Measurements from ENCODE around the gene USH2A. TPM values are rescaled to one million over a fixed set of nuclear protein-coding genes. Genes with fewer than 3 reads are reported as not detected.

USH2A gene
- total RNA-seq, 1 experiment from 2014 or later, result not detected

DNA sequence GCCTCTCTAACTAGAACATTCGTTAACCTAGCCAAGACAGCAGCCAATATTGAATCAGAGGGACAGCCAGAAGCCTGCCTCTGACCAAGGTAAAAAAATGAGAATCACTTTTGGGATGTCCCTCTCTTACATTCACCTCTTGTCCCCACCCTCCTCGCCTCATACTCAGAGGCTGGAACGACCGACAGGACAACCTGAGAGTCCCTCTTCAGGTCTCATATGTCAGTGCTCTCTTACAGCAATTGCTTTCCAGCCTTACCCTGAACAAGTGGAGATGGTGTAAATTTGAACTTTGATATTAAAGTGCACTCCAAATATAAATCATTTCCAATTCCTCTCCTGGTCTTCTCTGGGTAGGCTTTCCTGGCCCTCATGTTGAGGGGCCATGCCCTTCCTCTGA, 528.6 kb downstream of the USH2A start:
- CTCF ChIA-PET, result no interaction called here
- POLR2A ChIA-PET, result no interaction called here

More for the DNA sequence above, 528.6 kb downstream of the USH2A start:
- H2AFZ ChIP-seq (ENCODE audit: low read depth, low read length, poor library complexity, severe bottlenecking), result no peak overlapping the region
- no peaks in the 10 kb centered on the region for H3K36me3 ChIP-seq (ENCODE audit: control insufficient read depth in 1 of 2, insufficient read depth in 2 of 2, low read length in 2 of 2)
- no peak overlapping the region for H3K4me2 ChIP-seq (ENCODE audit: low read length)
- no peaks in the 10 kb centered on the region for H3K9me2 ChIP-seq (ENCODE audit: insufficient read depth)
- TF ChIP-seq TCF7L2 (IDR thresholded peaks at IDR 0.05; ENCODE audit: borderline replicate concordance, extremely low read depth, insufficient read depth, insufficient read length), result no peak
- no peak for TF ChIP-seq SRF (IDR thresholded peaks at IDR 0.05; ENCODE audit: low read depth)
- TF ChIP-seq JUND (IDR thresholded peaks at IDR 0.05), result no peak
- TF ChIP-seq, protein P1, sequence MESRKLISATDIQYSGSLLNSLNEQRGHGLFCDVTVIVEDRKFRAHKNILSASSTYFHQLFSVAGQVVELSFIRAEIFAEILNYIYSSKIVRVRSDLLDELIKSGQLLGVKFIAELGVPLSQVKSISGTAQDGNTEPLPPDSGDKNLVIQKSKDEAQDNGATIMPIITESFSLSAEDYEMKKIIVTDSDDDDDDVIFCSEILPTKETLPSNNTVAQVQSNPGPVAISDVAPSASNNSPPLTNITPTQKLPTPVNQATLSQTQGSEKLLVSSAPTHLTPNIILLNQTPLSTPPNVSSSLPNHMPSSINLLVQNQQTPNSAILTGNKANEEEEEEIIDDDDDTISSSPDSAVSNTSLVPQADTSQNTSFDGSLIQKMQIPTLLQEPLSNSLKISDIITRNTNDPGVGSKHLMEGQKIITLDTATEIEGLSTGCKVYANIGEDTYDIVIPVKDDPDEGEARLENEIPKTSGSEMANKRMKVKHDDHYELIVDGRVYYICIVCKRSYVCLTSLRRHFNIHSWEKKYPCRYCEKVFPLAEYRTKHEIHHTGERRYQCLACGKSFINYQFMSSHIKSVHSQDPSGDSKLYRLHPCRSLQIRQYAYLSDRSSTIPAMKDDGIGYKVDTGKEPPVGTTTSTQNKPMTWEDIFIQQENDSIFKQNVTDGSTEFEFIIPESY (IDR thresholded peaks at IDR 0.05; ENCODE audit: extremely low read depth, insufficient replicate concordance, low read length), result no peak
- no peak for TF ChIP-seq RAD21 (IDR thresholded peaks at IDR 0.05; ENCODE audit: low read depth)
- no peak for TF ChIP-seq EZH2phosphoT487 (IDR thresholded peaks at IDR 0.05; ENCODE audit: borderline replicate concordance)
- TF ChIP-seq, protein P2, sequence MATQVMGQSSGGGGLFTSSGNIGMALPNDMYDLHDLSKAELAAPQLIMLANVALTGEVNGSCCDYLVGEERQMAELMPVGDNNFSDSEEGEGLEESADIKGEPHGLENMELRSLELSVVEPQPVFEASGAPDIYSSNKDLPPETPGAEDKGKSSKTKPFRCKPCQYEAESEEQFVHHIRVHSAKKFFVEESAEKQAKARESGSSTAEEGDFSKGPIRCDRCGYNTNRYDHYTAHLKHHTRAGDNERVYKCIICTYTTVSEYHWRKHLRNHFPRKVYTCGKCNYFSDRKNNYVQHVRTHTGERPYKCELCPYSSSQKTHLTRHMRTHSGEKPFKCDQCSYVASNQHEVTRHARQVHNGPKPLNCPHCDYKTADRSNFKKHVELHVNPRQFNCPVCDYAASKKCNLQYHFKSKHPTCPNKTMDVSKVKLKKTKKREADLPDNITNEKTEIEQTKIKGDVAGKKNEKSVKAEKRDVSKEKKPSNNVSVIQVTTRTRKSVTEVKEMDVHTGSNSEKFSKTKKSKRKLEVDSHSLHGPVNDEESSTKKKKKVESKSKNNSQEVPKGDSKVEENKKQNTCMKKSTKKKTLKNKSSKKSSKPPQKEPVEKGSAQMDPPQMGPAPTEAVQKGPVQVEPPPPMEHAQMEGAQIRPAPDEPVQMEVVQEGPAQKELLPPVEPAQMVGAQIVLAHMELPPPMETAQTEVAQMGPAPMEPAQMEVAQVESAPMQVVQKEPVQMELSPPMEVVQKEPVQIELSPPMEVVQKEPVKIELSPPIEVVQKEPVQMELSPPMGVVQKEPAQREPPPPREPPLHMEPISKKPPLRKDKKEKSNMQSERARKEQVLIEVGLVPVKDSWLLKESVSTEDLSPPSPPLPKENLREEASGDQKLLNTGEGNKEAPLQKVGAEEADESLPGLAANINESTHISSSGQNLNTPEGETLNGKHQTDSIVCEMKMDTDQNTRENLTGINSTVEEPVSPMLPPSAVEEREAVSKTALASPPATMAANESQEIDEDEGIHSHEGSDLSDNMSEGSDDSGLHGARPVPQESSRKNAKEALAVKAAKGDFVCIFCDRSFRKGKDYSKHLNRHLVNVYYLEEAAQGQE (IDR thresholded peaks at IDR 0.05; ENCODE audit: low read depth), result no peak
- no peak for TF ChIP-seq CEBPB (IDR thresholded peaks at IDR 0.05; ENCODE audit: low read depth)
- no peak for TF ChIP-seq EGR1 (IDR thresholded peaks at IDR 0.05; ENCODE audit: low read depth)
- TF ChIP-seq SIN3A (IDR thresholded peaks at IDR 0.05; ENCODE audit: low read depth), result no peak
- TF ChIP-seq SP1 (IDR thresholded peaks at IDR 0.05; ENCODE audit: low read depth), result no peak
- peaks cover 25% of the 10 kb centered on the region for H3K27me3 ChIP-seq (ENCODE audit: insufficient read depth, low read length)
- no peak for DNase-seq (ENCODE audit: low read depth, low spot score)
- intact Hi-C loops (cut with micrococcal nuclease), result no loop called here
- H3K4me3 ChIP-seq (replicated peaks in 1 of 2; ENCODE audit: low read depth in 1 of 2, low read length in 2 of 2), result no peak overlapping the region
- H3K79me2 ChIP-seq (ENCODE audit: insufficient read depth, low read length), result no peaks in the 10 kb centered on the region
- H3K4me1 ChIP-seq (ENCODE audit: control insufficient read depth in 1 of 2, insufficient read depth in 2 of 2, low read length in 2 of 2), result no peaks in the 10 kb centered on the region
- RAD21 ChIA-PET (ENCODE audit: low non-redundant PET in 1 of 2, low total read pairs in 2 of 2, uncharacterized antibody in 2 of 2, unreplicated experiment in 2 of 2), result no interaction called here
- H3K9ac ChIP-seq (ENCODE audit: low read length), result no peak overlapping the region
- no TSS peak for BruUV-seq (replicated peaks)
- H3K9me3 ChIP-seq (ENCODE audit: control insufficient read depth in 1 of 2, insufficient read depth in 1 of 2, low read depth in 1 of 2, low read length in 2 of 2), result no peaks in the 10 kb centered on the region
- no peak for ATAC-seq
- H4K20me1 ChIP-seq (ENCODE audit: insufficient read depth), result no peaks in the 10 kb centered on the region
- no peak overlapping the region for H3K27ac ChIP-seq (ENCODE audit: low read depth, low read length)

Data from HCT116 (cell line).